GM12878 (cell line): ENCODE measurements around the gene ZSCAN4. TPM values are rescaled to one million over a fixed set of nuclear protein-coding genes. Genes with fewer than 3 reads are reported as not detected.

Source experiments
- ATAC-seq: fragments of 200-7000 bp; cut with Tn5 transposase; 3 replicates; pipeline ENCODE4 v1.9.1; 2020; ENCODE audit warnings: mild to moderate bottlenecking, moderate library complexity
- BruUV-seq: library from RNA; stranded (reverse); fragments of 400-500 nt; replicated peaks from 2 replicates; lab custom pipeline; 2021; lab: Mats Ljungman, UMichigan
- CTCF ChIA-PET: fragments of 300-600 bp; sonication (Branson Sonifier 250); formaldehyde crosslinking; extraction: SDS; loops from one replicate; lab custom pipeline; 2021; ENCODE audit warnings: inconsistent platforms; lab: Yijun Ruan, JAX
- POLR2A ChIA-PET: fragments of 350-600 bp; formaldehyde crosslinking; extraction: SDS; loops from one replicate; lab custom pipeline; 2021; ENCODE audit warnings: inconsistent platforms; lab: Charles Lee
- RAD21 ChIA-PET: fragments of 300-600 bp; sonication (Branson Sonifier 250); formaldehyde crosslinking; loops from one replicate; lab custom pipeline; 2023; ENCODE audit warnings: antibody characterized with exemption; ENCODE audit not compliant: unreplicated experiment; lab: Charles Lee
- SMC1A ChIA-PET: fragments of 300-600 bp; sonication (Branson Sonifier 250); formaldehyde crosslinking; loops from one replicate; lab custom pipeline; 2023; ENCODE audit not compliant: unreplicated experiment, uncharacterized antibody; lab: Charles Lee
- DNase-seq: peaks from one replicate; pipeline ENCODE4 v3.0.0-alpha.2; 2011; ENCODE audit warnings: low read depth, low spot score
- FAIRE-seq: peaks from 3 replicates; lab custom pipeline; 2011; peaks lifted over from hg19 to GRCh38; lab: Jason Lieb, UNC
- H2AFZ ChIP-seq: 2 replicates; pipeline ENCODE4 v1.6.0; 2011; ENCODE audit warnings: low read depth, low read length, control low read depth; ENCODE audit not compliant: control insufficient read depth
- H3K27ac ChIP-seq: 2 replicates; pipeline ENCODE4 v1.5.1; 2011; ENCODE audit warnings: control low read depth; ENCODE audit not compliant: control insufficient read depth, insufficient read depth
- H3K27me3 ChIP-seq, 2 experiments: replicated peaks in 1 of 2; 2 replicates each; pipeline versions ENCODE4 v1.6.0 to v1.6.1; 2011; ENCODE audit warnings: low read length in 1 of 2; ENCODE audit not compliant: control insufficient read depth in 2 of 2, insufficient read depth in 2 of 2
- H3K36me3 ChIP-seq, 2 experiments: 2 replicates each; pipeline ENCODE4 v1.5.1; 2011; ENCODE audit warnings: low read length in 1 of 2; ENCODE audit not compliant: control insufficient read depth in 2 of 2, insufficient read depth in 2 of 2
- H3K4me1 ChIP-seq: 2 replicates; pipeline ENCODE4 v1.6.1; 2011; ENCODE audit warnings: mild to moderate bottlenecking, low read length, moderate library complexity, mixed read lengths; ENCODE audit not compliant: control insufficient read depth, insufficient read depth
- H3K4me2 ChIP-seq: 2 replicates; pipeline ENCODE4 v1.6.0; 2011; ENCODE audit warnings: control low read depth; ENCODE audit not compliant: control insufficient read depth, insufficient read depth
- H3K4me3 ChIP-seq: fragments of 200-600 bp; sonication (generic); 2 replicates; pipeline ENCODE4 v1.5.1; 2016
- H3K79me2 ChIP-seq: 2 replicates; pipeline ENCODE4 v1.6.0; 2011; ENCODE audit warnings: low read length; ENCODE audit not compliant: control insufficient read depth, insufficient read depth
- H3K9ac ChIP-seq: 2 replicates; pipeline ENCODE4 v1.8.0; 2011; ENCODE audit warnings: low read length, control low read depth, mixed read lengths; ENCODE audit not compliant: control insufficient read depth, insufficient read depth
- H3K9me3 ChIP-seq: replicated peaks from 3 replicates; pipeline ENCODE4 v1.5.1; 2011; ENCODE audit warnings: mild to moderate bottlenecking, low read length; ENCODE audit not compliant: control insufficient read depth, insufficient read depth
- H4K20me1 ChIP-seq: 2 replicates; pipeline ENCODE4 v1.6.0; 2011; ENCODE audit not compliant: control insufficient read depth, insufficient read depth
- PRDM15 ChIP-seq: fragments of 450-650 bp; formaldehyde crosslinking; IDR thresholded peaks from 2 replicates; pipeline ENCODE4 v1.4.0; 2020; ENCODE audit warnings: mild to moderate bottlenecking, moderate library complexity
- whole genome bisulfite sequencing: methylation state at CpG from one replicate; pipeline ENCODE4 v1.1.6; 2016; ENCODE audit warnings: low lambda C conversion rate; ENCODE audit not compliant: insufficient replicate concordance, insufficient coverage; ENCODE audit errors: missing lambda C conversion rate; 5-methylcytosine and 5-hydroxymethylcytosine counted together
- in situ Hi-C: fragments of 300-500 bp; cut with MboI; formaldehyde crosslinking; loops from 9 replicates; pipeline ENCODE4 v1.14.3; 2018; ENCODE audit warnings: mixed read lengths
- intact Hi-C: fragments of 100-400 bp; cut with micrococcal nuclease; formaldehyde crosslinking; loops from one replicate; pipeline ENCODE4 v1.14.2; 2022; ENCODE audit not compliant: unreplicated experiment
- polyA plus RNA-seq, 11 experiments: library from polyadenylated mRNA; depleted of rRNA in 4 of 11; unstranded in 6 of 11; stranded (reverse) in 5 of 11; fragments of >200 nt; fragmentation: Nextera tagmentation in 4 of 11; fragmentation: Illumina TruSeq in 1 of 11; extraction: Ambion mirVana in 4 of 11; extraction: Trizol in 1 of 11; gene quantifications; 1 replicate in 1 of 11; 2 replicates in 10 of 11; pipeline versions ENCODE4 v1.2.1 to v1.2.3, GENCODE V29; 2011 to 2016; ENCODE audit warnings: inconsistent platforms in 2 of 11, missing spikeins in 2 of 11, low read depth in 1 of 11
- total RNA-seq, 4 experiments: library from RNA; depleted of rRNA in 3 of 4; stranded (reverse); fragments of >200 nt in 3 of 4; fragmentation: Illumina TruSeq in 1 of 4; extraction: Trizol in 1 of 4; gene quantifications; 2 replicates each; pipeline versions ENCODE4 v1.2.1 to v1.2.3, GENCODE V29; 2013 to 2021

ZSCAN4 gene
- total and polyA plus RNA-seq, 10 of the 15 experiments (the other 5 are each of a cell fraction or from before 2014, with no cell fraction given): 0.04 to 0.10 (median 0.06) TPM; not detected in 7

DNA sequence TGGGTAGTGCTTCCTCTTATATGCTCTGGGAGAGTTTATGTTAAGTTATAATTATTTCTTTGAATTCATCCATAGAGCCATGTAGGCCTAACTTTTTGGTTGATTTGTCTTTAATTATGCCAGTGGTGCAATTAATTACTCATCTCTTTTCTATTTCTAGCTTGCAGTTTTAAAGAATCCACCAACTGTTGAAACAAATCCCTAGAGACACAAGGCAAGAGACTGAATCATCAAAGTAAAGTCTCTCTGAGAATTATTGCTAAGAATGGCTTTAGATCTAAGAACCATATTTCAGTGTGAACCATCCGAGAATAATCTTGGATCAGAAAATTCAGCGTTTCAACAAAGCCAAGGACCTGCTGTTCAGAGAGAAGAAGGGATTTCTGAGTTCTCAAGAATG is 7.1 kb downstream of the ZSCAN4 start:
- Histone ChIP-seq H3K4me3 (no peak overlapping the region), H3K9ac (no peak overlapping the region), H4K20me1 (no peaks in the 10 kb centered on the region), H3K27me3 (no peaks in the 10 kb centered on the region), H2AFZ (no peak overlapping the region), H3K4me1 (no peaks in the 10 kb centered on the region), H3K79me2 (no peaks in the 10 kb centered on the region), H3K4me2 (no peak overlapping the region), H3K36me3 (no peaks in the 10 kb centered on the region), H3K27ac (no peak overlapping the region), H3K9me3 (peaks cover 2% of the 10 kb centered on the region)
- ChIA-PET CTCF (no interaction called here), SMC1A (no interaction called here), POLR2A (no interaction called here), RAD21 (no interaction called here)
- no TSS peak for BruUV-seq
- ATAC-seq (no peak), FAIRE-seq (no peak), DNase-seq (no peak)
- in situ Hi-C loops (no loop called here), intact Hi-C loops (no loop called here)
- no peak for TF ChIP-seq PRDM15 (CRISPR knock-in tag)
- 37% methylated on average over 2 of the region's 2 CpGs for WGBS
